Measurements from ENCODE around the gene RGS16.

RGS16 gene

DNA sequence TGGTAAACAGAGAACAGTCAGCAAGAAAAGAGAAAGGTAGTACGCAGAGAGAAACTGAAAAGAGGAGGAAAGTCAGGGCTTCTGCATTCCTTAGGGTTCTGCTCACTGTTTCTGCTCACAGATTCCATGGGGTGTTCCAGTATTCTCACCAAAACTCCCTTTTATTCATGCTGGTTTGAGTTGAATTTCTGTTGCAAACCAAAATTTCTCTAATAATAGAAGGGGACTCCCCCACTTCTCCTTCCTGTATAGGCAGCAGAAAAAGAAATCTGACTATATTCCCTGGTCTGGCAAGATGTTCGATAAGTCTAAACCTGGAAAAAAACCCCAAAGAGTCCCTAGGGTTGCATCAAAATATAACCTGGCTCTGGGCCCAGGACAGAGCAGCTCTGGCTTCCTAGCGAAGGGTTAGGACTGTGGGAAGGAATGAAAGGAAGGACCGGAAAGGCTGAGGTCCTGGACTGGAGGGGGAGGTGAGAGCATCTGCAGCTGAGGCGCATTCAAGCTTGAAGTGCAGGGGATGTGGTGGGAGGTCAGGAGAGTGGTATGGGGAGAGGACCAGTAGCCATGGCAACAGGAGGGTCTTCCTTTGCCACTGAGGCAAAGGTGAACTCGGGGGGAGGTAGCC is 18.8 kb upstream of the RGS16 start:
- H3K18ac ChIP-seq (ENCODE audit: low read length), result no peak overlapping the region
- DNase-seq, result no peak
- H2AK5ac ChIP-seq (ENCODE audit: low read length), result no peak overlapping the region
- H2BK120ac ChIP-seq (ENCODE audit: low read depth, low read length), result no peak overlapping the region
- no peak overlapping the region for H3K9ac ChIP-seq (ENCODE audit: low read length)
- no peak overlapping the region for H4K8ac ChIP-seq (ENCODE audit: low read depth, low read length)
- H3K79me1 ChIP-seq (ENCODE audit: low read length), result no peaks in the 10 kb centered on the region
- H4K5ac ChIP-seq (ENCODE audit: low read length), result no peak overlapping the region
- no peaks in the 10 kb centered on the region for H3K27me3 ChIP-seq (ENCODE audit: insufficient read depth, low read length, poor library complexity)
- no peak overlapping the region for H2BK5ac ChIP-seq (ENCODE audit: low read length)
- peaks cover 4% of the 10 kb centered on the region for H3K4me1 ChIP-seq (ENCODE audit: control insufficient read depth, low read depth, low read length)
- no CpG with 5 or more reads among the region's 6 CpGs for WGBS (ENCODE audit: extremely low coverage, insufficient coverage, low lambda C conversion rate)
- no peaks in the 10 kb centered on the region for H3K79me2 ChIP-seq (ENCODE audit: control insufficient read depth, insufficient read depth, low read length)
- no peak overlapping the region for H3K27ac ChIP-seq (ENCODE audit: low read depth, low read length)
- H3K23ac ChIP-seq (ENCODE audit: low read length), result no peak overlapping the region
- H3K4ac ChIP-seq (ENCODE audit: low read depth, low read length), result no peak overlapping the region
- no peak overlapping the region for H3K4me2 ChIP-seq (ENCODE audit: low read length)
- no peak overlapping the region for H2BK15ac ChIP-seq (replicated peaks; ENCODE audit: low read depth)
- no peak overlapping the region for H3K56ac ChIP-seq (ENCODE audit: low read length)
- H3K36me3 ChIP-seq (ENCODE audit: control insufficient read depth, insufficient read depth, low read length), result no peaks in the 10 kb centered on the region
- no peak overlapping the region for H3K4me3 ChIP-seq (ENCODE audit: low read length)

DNA sequence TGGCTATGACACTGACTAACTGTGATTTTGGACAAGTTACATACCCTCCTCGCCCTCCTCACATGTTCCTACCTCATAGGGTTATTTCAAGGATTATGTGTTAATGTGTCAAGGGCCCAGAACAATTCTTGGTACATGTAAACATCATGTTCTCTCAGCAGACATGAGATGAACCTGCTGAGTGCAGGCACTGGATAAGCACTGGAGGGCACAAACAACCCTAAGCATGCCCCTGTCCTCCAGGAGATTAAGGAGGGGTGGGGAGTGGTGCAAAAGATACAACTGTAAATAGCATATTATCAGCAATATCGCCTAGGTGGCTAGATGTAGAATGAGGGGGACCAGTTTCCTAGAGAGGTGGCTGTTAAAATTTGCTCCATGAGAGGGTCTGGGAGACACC is 17.7 kb upstream of the RGS16 start:
- no CpG with 5 or more reads among the region's 2 CpGs for WGBS (ENCODE audit: extremely low coverage, insufficient coverage, low lambda C conversion rate)
- peaks cover 7% of the 10 kb centered on the region for H3K4me1 ChIP-seq (ENCODE audit: control insufficient read depth, low read depth, low read length)
- H4K5ac ChIP-seq (ENCODE audit: low read length), result no peak overlapping the region
- no peaks in the 10 kb centered on the region for H3K79me2 ChIP-seq (ENCODE audit: control insufficient read depth, insufficient read depth, low read length)
- no peak for DNase-seq
- H3K4me3 ChIP-seq (ENCODE audit: low read length), result no peak overlapping the region
- no peak overlapping the region for H3K27ac ChIP-seq (ENCODE audit: low read depth, low read length)
- H2BK5ac ChIP-seq (ENCODE audit: low read length), result no peak overlapping the region
- no peaks in the 10 kb centered on the region for H3K79me1 ChIP-seq (ENCODE audit: low read length)
- H3K27me3 ChIP-seq (ENCODE audit: insufficient read depth, low read length, poor library complexity), result no peaks in the 10 kb centered on the region
- H2BK120ac ChIP-seq (ENCODE audit: low read depth, low read length), result no peak overlapping the region
- no peak overlapping the region for H3K56ac ChIP-seq (ENCODE audit: low read length)
- H2AK5ac ChIP-seq (ENCODE audit: low read length), result peak overlapping the region; percentile 18
- H3K36me3 ChIP-seq (ENCODE audit: control insufficient read depth, insufficient read depth, low read length), result no peaks in the 10 kb centered on the region
- no peak overlapping the region for H3K9ac ChIP-seq (ENCODE audit: low read length)
- H2BK15ac ChIP-seq (replicated peaks; ENCODE audit: low read depth), result no peak overlapping the region
- H3K4ac ChIP-seq (ENCODE audit: low read depth, low read length), result no peak overlapping the region
- H3K4me2 ChIP-seq (ENCODE audit: low read length), result no peak overlapping the region
- H3K23ac ChIP-seq (ENCODE audit: low read length), result no peak overlapping the region
- H4K8ac ChIP-seq (ENCODE audit: low read depth, low read length), result no peak overlapping the region
- H3K18ac ChIP-seq (ENCODE audit: low read length), result no peak overlapping the region

DNA sequence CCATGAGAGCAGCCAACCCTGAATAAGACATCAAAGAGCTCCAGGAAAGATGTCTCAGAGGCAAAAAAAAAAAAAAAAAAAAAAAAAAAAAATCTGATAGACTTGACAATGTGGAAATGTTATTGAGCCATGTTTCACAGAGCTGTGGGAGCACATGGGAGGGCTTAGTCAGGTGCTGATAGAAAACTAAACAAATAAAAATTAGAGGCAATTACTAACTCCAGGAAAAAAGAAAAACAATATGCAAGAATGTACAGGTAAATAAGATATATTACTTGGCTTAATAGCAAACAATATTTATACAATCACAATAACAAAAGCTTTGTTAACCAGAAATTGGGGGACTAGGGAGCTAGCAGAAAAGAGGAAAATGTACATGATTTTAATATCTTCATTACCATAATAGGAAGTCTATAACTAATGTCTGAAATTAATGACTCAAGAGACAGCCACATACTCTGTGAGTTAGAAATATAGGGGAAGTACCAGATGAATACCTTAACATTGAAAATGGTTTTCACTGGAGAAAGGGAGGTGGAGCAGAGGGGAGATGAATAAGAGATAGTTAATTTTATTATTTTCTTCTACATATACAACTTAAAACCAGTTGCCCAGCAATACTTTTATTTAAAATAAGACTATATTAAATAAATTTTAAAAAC is 16.9 kb upstream of the RGS16 start:
- Histone ChIP-seq H4K8ac (ENCODE audit: low read depth, low read length) (no peak overlapping the region), H2BK120ac (ENCODE audit: low read depth, low read length) (no peak overlapping the region), H3K4me1 (ENCODE audit: control insufficient read depth, low read depth, low read length) (peaks cover 9% of the 10 kb centered on the region), H4K5ac (ENCODE audit: low read length) (no peak overlapping the region), H3K36me3 (ENCODE audit: control insufficient read depth, insufficient read depth, low read length) (no peaks in the 10 kb centered on the region), H3K79me1 (ENCODE audit: low read length) (no peaks in the 10 kb centered on the region), H2BK5ac (ENCODE audit: low read length) (no peak overlapping the region), H3K18ac (ENCODE audit: low read length) (no peak overlapping the region), H3K27me3 (ENCODE audit: insufficient read depth, low read length, poor library complexity) (no peaks in the 10 kb centered on the region), H3K4me2 (ENCODE audit: low read length) (no peak overlapping the region), H3K56ac (ENCODE audit: low read length) (no peak overlapping the region), H3K23ac (ENCODE audit: low read length) (no peak overlapping the region), H3K9ac (ENCODE audit: low read length) (no peak overlapping the region), H3K27ac (ENCODE audit: low read depth, low read length) (no peak overlapping the region), H3K4me3 (ENCODE audit: low read length) (no peak overlapping the region), H2AK5ac (ENCODE audit: low read length) (no peak overlapping the region), H3K4ac (ENCODE audit: low read depth, low read length) (no peak overlapping the region), H2BK15ac (replicated peaks; ENCODE audit: low read depth) (no peak overlapping the region), H3K79me2 (ENCODE audit: control insufficient read depth, insufficient read depth, low read length) (no peaks in the 10 kb centered on the region)
- DNase-seq, result no peak

DNA sequence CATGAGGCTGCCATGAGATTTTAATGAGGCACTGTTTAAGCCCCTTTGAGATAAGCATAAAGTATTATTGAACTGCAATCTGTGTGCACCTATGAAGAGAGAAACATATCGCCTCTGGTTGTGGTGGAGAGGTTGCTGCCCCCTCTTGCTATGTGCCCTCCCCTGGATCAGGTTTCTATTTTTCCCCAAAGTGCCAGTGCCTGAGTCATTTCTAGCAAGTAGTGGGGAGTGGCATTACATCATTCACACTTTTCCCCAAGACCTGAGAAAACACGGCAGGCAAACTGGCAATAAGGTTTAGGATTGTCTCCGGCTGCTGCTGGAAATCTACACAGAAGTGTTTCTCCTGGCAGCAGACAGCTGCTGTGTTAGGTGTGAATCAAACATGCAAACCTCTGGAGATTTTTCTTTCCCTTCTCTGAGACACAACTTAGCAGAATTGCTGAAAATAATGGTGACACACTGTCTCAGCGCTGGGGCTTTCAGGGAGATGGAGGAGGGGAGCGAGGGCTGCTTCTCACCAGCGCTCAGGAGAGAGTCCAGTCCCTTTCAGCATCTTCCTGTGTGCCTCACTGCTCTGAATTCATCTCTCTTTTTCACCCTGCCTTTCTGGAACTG is 13.7 kb upstream of the RGS16 start:
- no peaks in the 10 kb centered on the region for H3K27me3 ChIP-seq (ENCODE audit: insufficient read depth, low read length, poor library complexity)
- peak overlapping the region; percentile 36 for H3K18ac ChIP-seq (ENCODE audit: low read length)
- H4K5ac ChIP-seq (ENCODE audit: low read length), result no peak overlapping the region
- peak overlapping the region; percentile 76 for H2BK120ac ChIP-seq (ENCODE audit: low read depth, low read length)
- WGBS (ENCODE audit: extremely low coverage, insufficient coverage, low lambda C conversion rate), result no CpG with 5 or more reads among the region's 6 CpGs
- no peak overlapping the region for H4K8ac ChIP-seq (ENCODE audit: low read depth, low read length)
- no peak overlapping the region for H3K23ac ChIP-seq (ENCODE audit: low read length)
- H3K79me2 ChIP-seq (ENCODE audit: control insufficient read depth, insufficient read depth, low read length), result no peaks in the 10 kb centered on the region
- H3K56ac ChIP-seq (ENCODE audit: low read length), result peak overlapping the region; percentile 63
- no peaks in the 10 kb centered on the region for H3K36me3 ChIP-seq (ENCODE audit: control insufficient read depth, insufficient read depth, low read length)
- no peak overlapping the region for H3K4me2 ChIP-seq (ENCODE audit: low read length)
- peak; percentile 92 for DNase-seq
- peak overlapping the region; percentile 33 for H2BK5ac ChIP-seq (ENCODE audit: low read length)
- no peak overlapping the region for H2BK15ac ChIP-seq (replicated peaks; ENCODE audit: low read depth)
- H3K9ac ChIP-seq (ENCODE audit: low read length), result peak overlapping the region; percentile 32
- H3K4me1 ChIP-seq (ENCODE audit: control insufficient read depth, low read depth, low read length), result peaks cover 14% of the 10 kb centered on the region
- peak overlapping the region; percentile 92 for H3K4ac ChIP-seq (ENCODE audit: low read depth, low read length)
- no peak overlapping the region for H2AK5ac ChIP-seq (ENCODE audit: low read length)
- peak overlapping the region; percentile 74 for H3K27ac ChIP-seq (ENCODE audit: low read depth, low read length)
- H3K4me3 ChIP-seq (ENCODE audit: low read length), result no peak overlapping the region
- no peaks in the 10 kb centered on the region for H3K79me1 ChIP-seq (ENCODE audit: low read length)

DNA sequence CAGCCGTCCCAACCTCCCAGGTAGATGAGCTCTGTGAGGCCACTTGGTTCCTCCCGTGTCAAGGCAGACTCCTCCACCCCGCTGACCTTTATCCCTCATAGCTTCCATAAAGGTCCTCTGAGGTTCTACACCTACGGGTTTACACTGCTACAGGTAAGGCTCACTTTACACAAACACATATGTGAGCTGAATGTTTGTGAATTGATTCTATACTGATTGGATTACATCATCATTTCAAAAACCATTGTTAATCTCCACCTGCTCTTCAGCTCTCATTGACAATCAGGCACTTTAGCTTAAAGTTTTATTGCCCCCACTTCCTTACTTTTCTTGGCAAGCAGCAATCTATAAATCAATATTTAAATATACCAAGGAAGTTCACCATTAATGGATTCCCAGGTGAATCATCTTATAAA is 12.8 kb upstream of the RGS16 start:
- Histone ChIP-seq H3K79me2 (ENCODE audit: control insufficient read depth, insufficient read depth, low read length) (no peaks in the 10 kb centered on the region), H3K79me1 (ENCODE audit: low read length) (no peaks in the 10 kb centered on the region), H3K56ac (ENCODE audit: low read length) (peak overlapping the region; percentile 47), H3K4me3 (ENCODE audit: low read length) (no peak overlapping the region), H3K4me2 (ENCODE audit: low read length) (peak overlapping the region; percentile 19), H4K5ac (ENCODE audit: low read length) (no peak overlapping the region), H2BK5ac (ENCODE audit: low read length) (peak overlapping the region; percentile 88), H3K4ac (ENCODE audit: low read depth, low read length) (peak overlapping the region; percentile 95), H3K27me3 (ENCODE audit: insufficient read depth, low read length, poor library complexity) (no peaks in the 10 kb centered on the region), H3K23ac (ENCODE audit: low read length) (no peak overlapping the region), H3K9ac (ENCODE audit: low read length) (peak overlapping the region; percentile 56), H3K27ac (ENCODE audit: low read depth, low read length) (peak overlapping the region; percentile 46), H4K8ac (ENCODE audit: low read depth, low read length) (no peak overlapping the region), H2BK15ac (replicated peaks; ENCODE audit: low read depth) (no peak overlapping the region), H3K18ac (ENCODE audit: low read length) (peak overlapping the region; percentile 10), H3K36me3 (ENCODE audit: control insufficient read depth, insufficient read depth, low read length) (no peaks in the 10 kb centered on the region), H2BK120ac (ENCODE audit: low read depth, low read length) (no peak overlapping the region), H3K4me1 (ENCODE audit: control insufficient read depth, low read depth, low read length) (peaks cover 20% of the 10 kb centered on the region), H2AK5ac (ENCODE audit: low read length) (no peak overlapping the region)
- no CpG with 5 or more reads among the region's 4 CpGs for WGBS (ENCODE audit: extremely low coverage, insufficient coverage, low lambda C conversion rate)
- no peak for DNase-seq
